Spleen (tissue), 7 donors: ENCODE measurements around the gene MAGI3.

Experiments
- CTCF ChIP-seq, 11 experiments: fragments of 200-600 bp in 7 of 11; fragments of 450-650 bp in 4 of 11; sonication (generic) in 4 of 11; IDR thresholded peaks in 8 of 11; conservative IDR thresholded peaks in 3 of 11; 1 replicate in 7 of 11; 2 replicates in 4 of 11; pipeline versions ENCODE4 v1.4.0 to v1.8.0; 2016 to 2021; ENCODE audit warnings: antibody characterized with exemption in 11 of 11, inconsistent platforms in 4 of 11, mild to moderate bottlenecking in 1 of 11
- POLR2AphosphoS5 ChIP-seq, 3 donors: sonication (generic); formaldehyde crosslinking; IDR thresholded peaks; one replicate each; pipeline ENCODE4 v1.5.1; 2017; ENCODE audit warnings: antibody characterized with exemption in 3 of 3
- donor health status: DM: no; HTN: no; CAD: no; lungs with moderate emphysema.
- donor health status: DM: no; HTN: no; CAD: no.
- donor health status: DM: no; HTN: no; CAD: no.

- TF ChIP-seq CTCF (IDR thresholded peaks at IDR 0.05 in 8 of 11, conservative IDR thresholded peaks at IDR 0.05 in 3 of 11) (no peak), POLR2AphosphoS5 (IDR thresholded peaks at IDR 0.05) (no peak)
These were observed 191.8 kb downstream of the MAGI3 start for GRCh38 chr1:113582084-113582483.
